Measurements from ENCODE around the gene TLX2.

DNA sequence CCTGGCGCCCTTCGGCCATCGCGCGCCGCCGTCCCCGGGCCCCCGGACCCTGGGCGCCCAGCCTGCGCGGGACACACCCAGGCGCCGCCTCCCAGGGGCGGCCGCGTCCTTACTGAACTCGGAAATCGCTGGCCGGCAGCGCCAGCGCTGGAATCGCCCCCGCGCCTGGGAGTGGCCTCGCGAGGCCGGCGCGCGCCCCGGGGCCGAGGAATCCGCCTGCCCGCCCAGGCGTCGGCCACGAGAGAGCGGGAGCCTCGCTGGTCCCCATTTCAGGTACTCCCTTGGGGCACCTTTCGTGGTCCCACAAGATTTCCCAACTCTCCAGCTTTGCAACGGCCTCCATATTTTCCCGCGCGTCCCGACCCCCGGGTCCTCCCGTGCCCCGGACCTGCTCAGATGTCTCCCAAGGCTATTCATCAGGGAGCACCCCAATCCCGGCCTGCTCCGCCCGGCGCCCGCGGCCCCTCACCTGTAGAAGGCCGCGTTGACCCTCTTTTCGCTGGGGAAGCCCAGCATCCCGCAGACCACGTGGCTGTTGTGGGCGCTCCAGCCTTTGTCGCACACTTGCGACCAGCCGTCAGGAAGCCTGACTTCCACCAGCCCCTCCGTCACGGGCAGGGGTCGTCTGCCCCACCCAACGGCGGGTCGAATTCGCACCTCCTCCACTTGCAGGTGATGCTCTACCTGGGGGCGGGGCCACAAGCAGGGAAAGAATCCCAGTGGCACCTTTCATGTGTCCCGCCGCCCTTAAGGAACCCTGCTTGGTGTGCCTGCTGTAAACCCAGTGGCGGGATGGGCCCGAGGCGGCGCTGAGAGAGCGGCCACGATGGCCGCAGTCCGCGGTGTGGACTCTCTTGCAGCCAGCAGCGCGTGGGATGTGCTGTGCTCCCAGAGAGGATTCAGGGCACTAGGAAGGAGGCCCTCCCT, 34.9 kb downstream of the TLX2 start:
- TF ChIP-seq, protein P1, sequence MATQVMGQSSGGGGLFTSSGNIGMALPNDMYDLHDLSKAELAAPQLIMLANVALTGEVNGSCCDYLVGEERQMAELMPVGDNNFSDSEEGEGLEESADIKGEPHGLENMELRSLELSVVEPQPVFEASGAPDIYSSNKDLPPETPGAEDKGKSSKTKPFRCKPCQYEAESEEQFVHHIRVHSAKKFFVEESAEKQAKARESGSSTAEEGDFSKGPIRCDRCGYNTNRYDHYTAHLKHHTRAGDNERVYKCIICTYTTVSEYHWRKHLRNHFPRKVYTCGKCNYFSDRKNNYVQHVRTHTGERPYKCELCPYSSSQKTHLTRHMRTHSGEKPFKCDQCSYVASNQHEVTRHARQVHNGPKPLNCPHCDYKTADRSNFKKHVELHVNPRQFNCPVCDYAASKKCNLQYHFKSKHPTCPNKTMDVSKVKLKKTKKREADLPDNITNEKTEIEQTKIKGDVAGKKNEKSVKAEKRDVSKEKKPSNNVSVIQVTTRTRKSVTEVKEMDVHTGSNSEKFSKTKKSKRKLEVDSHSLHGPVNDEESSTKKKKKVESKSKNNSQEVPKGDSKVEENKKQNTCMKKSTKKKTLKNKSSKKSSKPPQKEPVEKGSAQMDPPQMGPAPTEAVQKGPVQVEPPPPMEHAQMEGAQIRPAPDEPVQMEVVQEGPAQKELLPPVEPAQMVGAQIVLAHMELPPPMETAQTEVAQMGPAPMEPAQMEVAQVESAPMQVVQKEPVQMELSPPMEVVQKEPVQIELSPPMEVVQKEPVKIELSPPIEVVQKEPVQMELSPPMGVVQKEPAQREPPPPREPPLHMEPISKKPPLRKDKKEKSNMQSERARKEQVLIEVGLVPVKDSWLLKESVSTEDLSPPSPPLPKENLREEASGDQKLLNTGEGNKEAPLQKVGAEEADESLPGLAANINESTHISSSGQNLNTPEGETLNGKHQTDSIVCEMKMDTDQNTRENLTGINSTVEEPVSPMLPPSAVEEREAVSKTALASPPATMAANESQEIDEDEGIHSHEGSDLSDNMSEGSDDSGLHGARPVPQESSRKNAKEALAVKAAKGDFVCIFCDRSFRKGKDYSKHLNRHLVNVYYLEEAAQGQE (IDR thresholded peaks at IDR 0.05; ENCODE audit: insufficient replicate concordance, low read depth) = no peak
- TF ChIP-seq CTCF (IDR thresholded peaks at IDR 0.05; ENCODE audit: insufficient read depth, low read length) = no peak
- no peak for TF ChIP-seq POLR2AphosphoS5 (IDR thresholded peaks at IDR 0.05; ENCODE audit: low read depth)
- TF ChIP-seq GABPA (IDR thresholded peaks at IDR 0.05; ENCODE audit: low read depth) = no peak
- TF ChIP-seq SPI1 (IDR thresholded peaks at IDR 0.05; ENCODE audit: borderline replicate concordance, low read depth) = no peak

All from HL-60 (cell line).